Neural progenitor cell (in vitro differentiated cells): Measurements from ENCODE around the gene ZC3H7A.

ENCODE experiments used
- EZH2 ChIP-seq: fragments of 200-600 bp; sonication (generic); IDR thresholded peaks from 2 replicates; pipeline ENCODE4 v1.6.1; 2017; ENCODE audit warnings: antibody characterized with exemption, mild to moderate bottlenecking, moderate library complexity
- EZH2phosphoT487 ChIP-seq: fragments of 200-600 bp; sonication (generic); IDR thresholded peaks from 2 replicates; pipeline ENCODE4 v1.6.1; 2017; ENCODE audit warnings: antibody characterized with exemption
- TF ChIP-seq, protein P1 (sequence below): fragments of 200-600 bp; sonication (generic); IDR thresholded peaks from 2 replicates; pipeline ENCODE4 v1.5.1; 2017; ENCODE audit warnings: antibody characterized with exemption, mild to moderate bottlenecking

DNA sequence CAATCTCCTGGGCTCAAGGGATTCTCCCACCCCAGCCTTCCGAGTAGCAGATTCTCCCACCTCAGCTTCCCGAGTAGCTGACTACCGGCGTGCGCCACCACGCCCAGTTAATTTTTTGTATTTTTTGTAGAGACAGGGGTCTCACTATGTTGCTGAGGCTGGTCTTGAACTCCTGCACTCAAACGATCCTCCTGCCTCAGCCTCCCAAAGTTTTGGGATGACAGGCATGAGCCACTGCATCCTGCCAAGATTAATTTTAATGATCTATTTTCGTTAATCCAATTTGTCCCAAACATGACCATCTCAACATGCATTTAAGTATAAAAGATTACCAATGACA is 1.2 kb downstream of the ZC3H7A start:
- TF ChIP-seq, protein P1, sequence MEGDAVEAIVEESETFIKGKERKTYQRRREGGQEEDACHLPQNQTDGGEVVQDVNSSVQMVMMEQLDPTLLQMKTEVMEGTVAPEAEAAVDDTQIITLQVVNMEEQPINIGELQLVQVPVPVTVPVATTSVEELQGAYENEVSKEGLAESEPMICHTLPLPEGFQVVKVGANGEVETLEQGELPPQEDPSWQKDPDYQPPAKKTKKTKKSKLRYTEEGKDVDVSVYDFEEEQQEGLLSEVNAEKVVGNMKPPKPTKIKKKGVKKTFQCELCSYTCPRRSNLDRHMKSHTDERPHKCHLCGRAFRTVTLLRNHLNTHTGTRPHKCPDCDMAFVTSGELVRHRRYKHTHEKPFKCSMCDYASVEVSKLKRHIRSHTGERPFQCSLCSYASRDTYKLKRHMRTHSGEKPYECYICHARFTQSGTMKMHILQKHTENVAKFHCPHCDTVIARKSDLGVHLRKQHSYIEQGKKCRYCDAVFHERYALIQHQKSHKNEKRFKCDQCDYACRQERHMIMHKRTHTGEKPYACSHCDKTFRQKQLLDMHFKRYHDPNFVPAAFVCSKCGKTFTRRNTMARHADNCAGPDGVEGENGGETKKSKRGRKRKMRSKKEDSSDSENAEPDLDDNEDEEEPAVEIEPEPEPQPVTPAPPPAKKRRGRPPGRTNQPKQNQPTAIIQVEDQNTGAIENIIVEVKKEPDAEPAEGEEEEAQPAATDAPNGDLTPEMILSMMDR, result no peak
- no peak for TF ChIP-seq EZH2phosphoT487
- TF ChIP-seq EZH2, result no peak
